ENCODE data around the gene STAT6. TPM values are rescaled to one million over a fixed set of nuclear protein-coding genes. Genes with fewer than 3 reads are reported as not detected.

The STAT6 gene
- total and polyA plus RNA-seq, 2 of the 8 experiments (the other 6 are each of a cell fraction or from before 2014, with no cell fraction given), result 32.9 to 38.7 TPM

- WGBS, 2 experiments (ENCODE audit: extremely low coverage in 1 of 2, insufficient coverage in 1 of 2, insufficient read length in 1 of 2, insufficient replicate concordance in 2 of 2, low coverage in 1 of 2, low lambda C conversion rate in 2 of 2, missing lambda C conversion rate in 1 of 2), result 4% methylated on average over 40 of the region's 45 CpGs; no CpG with 5 or more reads in 1 of the 2 experiments
- Histone ChIP-seq H3K27me3 (replicated peaks in 1 of 4; ENCODE audit: control insufficient read depth in 3 of 4, extremely low read depth in 1 of 4, insufficient read depth in 3 of 4, low read length in 3 of 4) (no peaks in the 10 kb centered on the region), H3K4me2 (ENCODE audit: insufficient read depth in 1 of 2, low read depth in 2 of 2, low read length in 2 of 2) (peak overlapping the region; percentile 81 to 91), H3K79me2 (ENCODE audit: control insufficient read depth in 1 of 2, insufficient read depth in 2 of 2, low read length in 2 of 2) (peaks cover 0 to 18% of the 10 kb centered on the region in 2 experiments; a peak in 1 of 4 replicates), H2BK15ac (ENCODE audit: low read length) (0 out of 2 replicates have a peak overlapping the region, but pooled peaks have one; percentile 88), H3K23me2 (ENCODE audit: low read depth, low read length) (peaks cover 25% of the 10 kb centered on the region), H4K20me1 (replicated peaks in 1 of 2; ENCODE audit: control insufficient read depth in 1 of 2, insufficient read depth in 2 of 2, low read length in 2 of 2) (peaks cover 4 to 11% of the 10 kb centered on the region in 2 experiments), H3K9me3 (ENCODE audit: insufficient read depth in 2 of 2, low read depth in 1 of 2, low read length in 1 of 2) (no peaks in the 10 kb centered on the region), H3K23ac (ENCODE audit: insufficient read length) (no peak overlapping the region), H3K79me1 (ENCODE audit: low read depth, low read length) (peaks cover 4% of the 10 kb centered on the region), H3K9ac (replicated peaks in 1 of 4; ENCODE audit: extremely low read depth in 1 of 4, low read depth in 3 of 4, low read length in 3 of 4) (peak overlapping the region; percentile 62 to 87 (median 69)), H4K8ac (ENCODE audit: extremely low read depth, insufficient read depth, low read length) (no peak overlapping the region), H4K91ac (replicated peaks; ENCODE audit: insufficient read length, low read length) (peak overlapping the region; percentile 78), H3K56ac (replicated peaks; ENCODE audit: insufficient read length, low read depth, low read length) (peak overlapping the region; percentile 60), H2BK5ac (ENCODE audit: low read depth, low read length) (peak overlapping the region; percentile 75; the same call in 1 of the 2 replicates), H2BK12ac (ENCODE audit: low read depth, low read length) (0 out of 2 replicates have a peak overlapping the region, but pooled peaks have one; percentile 39), H4K5ac (ENCODE audit: insufficient read length, low read depth, low read length) (no peak overlapping the region), H3K4me1 (replicated peaks in 1 of 4; ENCODE audit: control insufficient read depth in 3 of 4, insufficient read depth in 4 of 4, low read length in 3 of 4) (peaks cover 0 to 30% (median 20%) of the 10 kb centered on the region in 4 experiments; a peak in 6 of 7 replicates), H2BK120ac (replicated peaks; ENCODE audit: low read depth, low read length) (no peak overlapping the region), H3K4me3 (ENCODE audit: extremely low read depth in 1 of 4, insufficient read depth in 2 of 4, low read depth in 3 of 4, low read length in 4 of 4) (peak overlapping the region; percentile 92 to 96 (median 93)), H3K27ac (ENCODE audit: low read depth, low read length) (no peak overlapping the region), H3K14ac (ENCODE audit: insufficient read length) (no peak overlapping the region), H3K36me3 (ENCODE audit: control insufficient read depth in 2 of 4, insufficient read depth in 4 of 4, low read length in 3 of 4) (peaks cover 8 to 18% (median 11%) of the 10 kb centered on the region in 4 experiments; a peak in 7 of 8 replicates), H3K18ac (ENCODE audit: extremely low read depth, low read length) (peak overlapping the region; percentile 87), H2BK20ac (ENCODE audit: low read length) (no peak overlapping the region), H2AK5ac (ENCODE audit: low read depth, low read length) (no peak overlapping the region), H2AFZ (ENCODE audit: low read length) (no peak overlapping the region), H3K4ac (replicated peaks; ENCODE audit: insufficient read length, low read depth, low read length) (no peak overlapping the region)
- ChIA-PET CTCF (ENCODE audit: partially characterized antibody) (interaction anchor here (1.2 to 14.0 kb wide), 9 partner anchors 10 to 370 kb away, joined by 3 to 325 read pairs (median 22); partner anchors contain the start of genes GLI1, MYO1A, NEMP1 and STAT6), POLR2A (ENCODE audit: partially characterized antibody) (interaction anchor here (1.0 to 16.5 kb wide), 9 partner anchors 8 to 140 kb away, joined by 3 to 352 read pairs (median 13); partner anchors contain the start of genes LRP1, NEMP1, SHMT2 and STAT6)
- TF ChIP-seq ASH2L (IDR thresholded peaks at IDR 0.05; ENCODE audit: low read length), result no peak
- peak; percentile 43 for TF ChIP-seq SAP30 (IDR thresholded peaks at IDR 0.05; ENCODE audit: insufficient read depth, insufficient replicate concordance, low read length)
- 0 out of 4 replicates have a peak, but pooled peaks of 1 of the 2 experiments have one; percentile 25 for TF ChIP-seq SIN3A (conservative IDR thresholded peaks at IDR 0.05 in 1 of 2, IDR thresholded peaks at IDR 0.05 in 1 of 2; ENCODE audit: low read depth in 1 of 2, low read length in 2 of 2)
- TF ChIP-seq JUN (IDR thresholded peaks at IDR 0.05; ENCODE audit: low read depth, low read length), result no peak
- DNase-seq (ENCODE audit: low read depth in 1 of 2, low spot score in 2 of 2) (peak in 1 of 2 experiments; percentile 68), FAIRE-seq (no peak)
Measured at GRCh38 chr12:57089271-57090245, 21.6 kb downstream of the STAT6 start.

Data from H1 (cell line).